GM12864 (cell line): ENCODE data around the gene RBM19.

Experiments used
- DNase-seq: peaks from one replicate; pipeline ENCODE4 v3.0.0-alpha.2; 2011; ENCODE audit warnings: low read depth
- H3K4me3 ChIP-seq: 2 replicates; pipeline ENCODE4 v1.5.1; 2011; ENCODE audit warnings: mild to moderate bottlenecking, low read depth, low read length, control low read depth
- CTCF ChIP-seq: IDR thresholded peaks from 2 replicates; pipeline ENCODE4 v1.5.1; 2011; ENCODE audit warnings: low read depth, mild to moderate bottlenecking, moderate library complexity, low read length, control low read depth, inconsistent platforms; ENCODE audit errors: missing control alignments

RBM19 gene

GRCh38 chr12:113987261-113988063 is 21.3 kb upstream of the RBM19 start:
- no peak for TF ChIP-seq CTCF
- no peak for DNase-seq

DNA sequence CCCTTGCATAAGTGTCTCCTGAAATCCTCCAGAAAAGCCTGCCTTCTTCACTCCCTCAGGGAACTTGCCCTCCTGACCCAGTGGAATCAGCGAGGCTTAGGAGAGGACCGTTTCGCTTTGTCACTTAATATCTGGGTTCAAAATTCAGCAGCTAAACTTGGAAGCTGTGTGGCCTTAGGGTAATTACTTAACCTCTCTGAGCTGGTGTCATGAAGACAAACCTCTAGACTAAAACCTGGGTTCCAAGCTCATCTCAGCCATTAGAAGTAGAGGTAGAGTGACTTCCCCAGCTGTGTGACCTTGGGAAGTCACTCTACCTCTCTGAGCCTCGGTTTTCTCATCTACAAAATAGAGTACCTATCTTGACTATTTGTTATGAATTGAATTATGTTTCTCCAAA is 18.3 kb upstream of the RBM19 start:
- TF ChIP-seq CTCF, result no peak
- no peak overlapping the region for H3K4me3 ChIP-seq

More at GRCh38 chr12:113987261-113988063, 21.3 kb upstream of the RBM19 start:
- no peak overlapping the region for H3K4me3 ChIP-seq

GRCh38 chr12:113983777-113984448 is 17.8 kb upstream of the RBM19 start:
- no peak overlapping the region for H3K4me3 ChIP-seq
- TF ChIP-seq CTCF, result no peak
- DNase-seq, result no peak

More for the DNA sequence above, 18.3 kb upstream of the RBM19 start:
- no peak for DNase-seq

GRCh38 chr12:113983265-113983664 is 17.1 kb upstream of the RBM19 start:
- DNase-seq, result no peak
- no peak overlapping the region for H3K4me3 ChIP-seq
- TF ChIP-seq CTCF, result no peak

DNA sequence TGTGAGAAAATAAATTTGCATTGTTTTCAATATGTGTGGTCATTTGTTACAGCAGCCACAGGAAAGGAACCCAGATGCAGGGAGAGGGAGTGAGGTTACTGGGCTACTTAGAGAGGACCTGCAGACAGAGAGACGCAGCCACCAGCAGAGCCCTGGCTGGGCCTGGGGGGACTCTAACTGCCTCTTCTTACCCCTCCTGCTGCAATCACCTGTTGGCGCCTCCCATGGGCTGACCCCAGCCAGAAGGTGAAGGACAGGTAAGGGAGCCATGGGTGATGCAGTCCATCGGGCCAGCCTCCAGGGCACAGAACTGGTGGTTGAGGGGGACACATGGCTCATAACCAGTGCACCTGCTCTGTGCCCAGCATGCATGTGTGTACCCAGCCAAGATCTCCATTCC is 15.8 kb upstream of the RBM19 start:
- H3K4me3 ChIP-seq, result no peak overlapping the region
- no peak for TF ChIP-seq CTCF
- no peak for DNase-seq

DNA sequence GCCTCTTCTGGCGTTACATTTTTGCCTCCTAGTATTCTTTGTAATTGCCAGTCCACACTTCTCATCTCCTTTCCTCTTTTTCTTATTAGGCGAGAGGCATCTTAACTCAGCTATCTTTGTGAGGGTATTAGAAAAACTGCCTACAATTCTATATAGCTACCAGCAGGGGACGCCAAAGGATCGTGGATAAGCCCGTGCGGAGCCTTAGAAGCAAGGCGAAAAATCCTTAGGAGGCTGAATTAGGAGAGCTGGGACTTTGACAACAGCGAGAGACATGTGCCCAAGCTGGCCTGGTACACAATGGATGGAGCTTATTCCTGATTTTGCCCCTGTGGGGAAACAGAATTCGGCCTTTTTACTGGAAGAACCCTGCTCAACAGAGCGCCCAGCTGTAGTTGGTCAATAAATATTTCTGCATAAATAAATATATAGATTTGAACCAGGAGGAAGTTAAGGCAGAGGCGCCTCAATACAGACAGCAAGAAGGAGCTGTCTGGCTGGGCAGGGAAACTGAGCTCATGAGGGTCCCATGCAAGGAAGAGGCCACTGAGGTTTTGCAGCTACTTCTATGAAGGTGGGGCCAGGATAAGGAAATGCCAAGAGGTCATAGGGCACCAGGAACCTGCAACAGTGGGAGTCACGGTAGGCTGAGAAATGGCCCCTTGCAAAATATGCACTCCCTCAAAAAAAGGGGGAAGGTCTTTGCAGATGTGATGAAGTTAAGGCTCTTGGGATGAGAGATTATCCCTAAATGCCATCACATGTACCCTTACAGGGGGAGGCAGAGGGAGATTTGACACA is 14.6 kb upstream of the RBM19 start:
- no peak overlapping the region for H3K4me3 ChIP-seq
- DNase-seq, result peak; percentile 26
- peak; percentile 95 for TF ChIP-seq CTCF
